ENCODE data around the gene ZC3H7A. TPM values are rescaled to one million over a fixed set of nuclear protein-coding genes. Genes with fewer than 3 reads are reported as not detected.

Gene ZC3H7A
- total RNA-seq, 1 donor from 2014 or later, result 63.9 TPM

GRCh38 chr16:11774065-11774626 is 22.9 kb downstream of the ZC3H7A start:
- DNase-seq (ENCODE audit: low spot score, unreplicated experiment), result no peak
- TF ChIP-seq CTCF (IDR thresholded peaks at IDR 0.05; ENCODE audit: unreplicated experiment), result no peak
- Mint-ChIP-seq H3K36me3 (ENCODE audit: insufficient read depth) (peaks cover 17% of the 10 kb centered on the region), H3K27me3 (no peaks in the 10 kb centered on the region), H3K4me1 (ENCODE audit: low read depth) (no peaks in the 10 kb centered on the region), H3K4me3 (ENCODE audit: low read depth) (no peak overlapping the region), H3K9me3 (ENCODE audit: low read depth) (no peaks in the 10 kb centered on the region), H3K27ac (no peak overlapping the region)

GRCh38 chr16:11768849-11769248 is 28.2 kb downstream of the ZC3H7A start:
- H3K36me3 Mint-ChIP-seq (ENCODE audit: insufficient read depth), result peaks cover 26% of the 10 kb centered on the region
- H3K4me1 Mint-ChIP-seq (ENCODE audit: low read depth), result no peaks in the 10 kb centered on the region
- no peak overlapping the region for H3K4me3 Mint-ChIP-seq (ENCODE audit: low read depth)
- H3K9me3 Mint-ChIP-seq (ENCODE audit: low read depth), result no peaks in the 10 kb centered on the region
- no peak for DNase-seq (ENCODE audit: low spot score, unreplicated experiment)
- no peaks in the 10 kb centered on the region for H3K27me3 Mint-ChIP-seq
- no peak for TF ChIP-seq CTCF (IDR thresholded peaks at IDR 0.05; ENCODE audit: unreplicated experiment)
- H3K27ac Mint-ChIP-seq, result peak overlapping the region; percentile 1

GRCh38 chr16:11762431-11762830 is 34.6 kb downstream of the ZC3H7A start:
- H3K4me1 Mint-ChIP-seq (ENCODE audit: low read depth), result no peaks in the 10 kb centered on the region
- H3K27me3 Mint-ChIP-seq, result no peaks in the 10 kb centered on the region
- TF ChIP-seq CTCF (IDR thresholded peaks at IDR 0.05; ENCODE audit: unreplicated experiment), result no peak
- no peak for DNase-seq (ENCODE audit: low spot score, unreplicated experiment)
- H3K27ac Mint-ChIP-seq, result no peak overlapping the region
- no peaks in the 10 kb centered on the region for H3K9me3 Mint-ChIP-seq (ENCODE audit: low read depth)
- peaks cover 45% of the 10 kb centered on the region for H3K36me3 Mint-ChIP-seq (ENCODE audit: insufficient read depth)
- no peak overlapping the region for H3K4me3 Mint-ChIP-seq (ENCODE audit: low read depth)

- Mint-ChIP-seq H3K27me3 (no peaks in the 10 kb centered on the region), H3K4me1 (ENCODE audit: low read depth) (no peaks in the 10 kb centered on the region), H3K9me3 (ENCODE audit: low read depth) (no peaks in the 10 kb centered on the region), H3K27ac (no peak overlapping the region), H3K4me3 (ENCODE audit: low read depth) (no peak overlapping the region), H3K36me3 (ENCODE audit: insufficient read depth) (peaks cover 49% of the 10 kb centered on the region)
- TF ChIP-seq CTCF (IDR thresholded peaks at IDR 0.05; ENCODE audit: unreplicated experiment), result no peak
- no peak for DNase-seq (ENCODE audit: low spot score, unreplicated experiment)
Observed at GRCh38 chr16:11759997-11760396, 37.1 kb downstream of the ZC3H7A start.

- Mint-ChIP-seq H3K27me3 (no peaks in the 10 kb centered on the region), H3K27ac (peak overlapping the region; percentile 80), H3K36me3 (ENCODE audit: insufficient read depth) (peaks cover 48% of the 10 kb centered on the region)
Observed at GRCh38 chr16:11759163-11759834, 37.8 kb downstream of the ZC3H7A start.

More at GRCh38 chr16:11759163-11759834, 37.8 kb downstream of the ZC3H7A start:
- no peaks in the 10 kb centered on the region for H3K9me3 Mint-ChIP-seq (ENCODE audit: low read depth)
- no peak for DNase-seq (ENCODE audit: low spot score, unreplicated experiment)
- no peak for TF ChIP-seq CTCF (IDR thresholded peaks at IDR 0.05; ENCODE audit: unreplicated experiment)
- no peaks in the 10 kb centered on the region for H3K4me1 Mint-ChIP-seq (ENCODE audit: low read depth)
- H3K4me3 Mint-ChIP-seq (ENCODE audit: low read depth), result no peak overlapping the region
